ENCODE measurements around the gene DIABLO. TPM values are rescaled to one million over a fixed set of nuclear protein-coding genes. Genes with fewer than 3 reads are reported as not detected.

DIABLO gene
- total RNA-seq, 1 experiment from 2014 or later, result 74.6 TPM

DNA sequence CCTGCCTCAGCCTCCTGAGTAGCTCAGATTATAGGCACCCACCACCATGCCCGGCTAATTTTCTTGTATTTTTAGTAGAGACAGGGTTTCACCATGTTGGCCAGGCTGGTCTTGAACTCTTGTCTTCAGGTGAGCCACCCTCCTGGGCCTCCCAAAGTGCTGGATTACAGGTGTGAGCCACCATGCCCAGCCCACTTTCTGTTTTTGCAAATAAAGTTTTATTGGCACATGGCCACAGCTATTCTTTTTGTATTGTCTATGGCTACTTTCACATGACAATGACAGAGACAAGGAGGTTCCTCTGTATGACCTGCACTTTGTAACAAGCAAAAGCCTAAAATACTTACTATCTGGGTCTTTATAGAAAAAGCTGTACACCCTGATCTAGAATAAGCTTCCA, 19.7 kb upstream of the DIABLO start:
- TF ChIP-seq, protein P1, sequence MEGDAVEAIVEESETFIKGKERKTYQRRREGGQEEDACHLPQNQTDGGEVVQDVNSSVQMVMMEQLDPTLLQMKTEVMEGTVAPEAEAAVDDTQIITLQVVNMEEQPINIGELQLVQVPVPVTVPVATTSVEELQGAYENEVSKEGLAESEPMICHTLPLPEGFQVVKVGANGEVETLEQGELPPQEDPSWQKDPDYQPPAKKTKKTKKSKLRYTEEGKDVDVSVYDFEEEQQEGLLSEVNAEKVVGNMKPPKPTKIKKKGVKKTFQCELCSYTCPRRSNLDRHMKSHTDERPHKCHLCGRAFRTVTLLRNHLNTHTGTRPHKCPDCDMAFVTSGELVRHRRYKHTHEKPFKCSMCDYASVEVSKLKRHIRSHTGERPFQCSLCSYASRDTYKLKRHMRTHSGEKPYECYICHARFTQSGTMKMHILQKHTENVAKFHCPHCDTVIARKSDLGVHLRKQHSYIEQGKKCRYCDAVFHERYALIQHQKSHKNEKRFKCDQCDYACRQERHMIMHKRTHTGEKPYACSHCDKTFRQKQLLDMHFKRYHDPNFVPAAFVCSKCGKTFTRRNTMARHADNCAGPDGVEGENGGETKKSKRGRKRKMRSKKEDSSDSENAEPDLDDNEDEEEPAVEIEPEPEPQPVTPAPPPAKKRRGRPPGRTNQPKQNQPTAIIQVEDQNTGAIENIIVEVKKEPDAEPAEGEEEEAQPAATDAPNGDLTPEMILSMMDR (conservative IDR thresholded peaks at IDR 0.05), result no peak
- H3K4ac ChIP-seq (ENCODE audit: low read depth, low read length), result no peak overlapping the region
- no peaks in the 10 kb centered on the region for H3K79me1 ChIP-seq (ENCODE audit: insufficient read depth, low read depth, low read length, poor library complexity, severe bottlenecking)
- no peak overlapping the region for H2BK15ac ChIP-seq (ENCODE audit: low read depth, low read length)
- no peak overlapping the region for H2BK12ac ChIP-seq (ENCODE audit: insufficient read length, low read depth, low read length)
- Mint-ChIP-seq H3K27ac (no peak overlapping the region; a peak in 1 of 7 replicates), H3K4me3 (no peak overlapping the region), H3K36me3 (ENCODE audit: insufficient read depth in 1 of 3, low read depth in 3 of 3) (peaks cover 3 to 41% (median 15%) of the 10 kb centered on the region in 3 experiments; a peak in 6 of 7 replicates), H3K4me1 (no peaks in the 10 kb centered on the region), H3K27me3 (ENCODE audit: low read depth) (no peaks in the 10 kb centered on the region), H3K9me3 (no peaks in the 10 kb centered on the region)
- H2BK5ac ChIP-seq (ENCODE audit: insufficient read length, low read length), result no peak overlapping the region
- no peak overlapping the region for H4K8ac ChIP-seq (replicated peaks; ENCODE audit: insufficient read length, low read depth, low read length)
- no peak overlapping the region for H3K18ac ChIP-seq (ENCODE audit: insufficient read length, low read depth, low read length)
- no peak overlapping the region for H3K9ac ChIP-seq (ENCODE audit: extremely low read depth, insufficient read length, low read length)
- no peak overlapping the region for H4K91ac ChIP-seq (ENCODE audit: insufficient read length, low read depth, low read length)
- no CpG with 5 or more reads among the region's 1 CpG for WGBS (ENCODE audit: extremely low coverage, insufficient read length, low lambda C conversion rate)
- no peak overlapping the region for H3K56ac ChIP-seq (ENCODE audit: insufficient read length, low read depth, low read length)
- H4K5ac ChIP-seq (ENCODE audit: insufficient read length, low read depth, low read length), result no peak overlapping the region
- H3K4me1 ChIP-seq (ENCODE audit: insufficient read depth, low read length), result no peaks in the 10 kb centered on the region
- no peak overlapping the region for H2BK20ac ChIP-seq (ENCODE audit: low read depth, low read length, poor library complexity, severe bottlenecking)
- no peak overlapping the region for H3K27ac ChIP-seq (ENCODE audit: insufficient read length, low read depth, low read length)
- no peaks in the 10 kb centered on the region for H3K27me3 ChIP-seq (ENCODE audit: insufficient read depth, low read length)
- no peak overlapping the region for H3K14ac ChIP-seq (ENCODE audit: insufficient read depth, low read length)
- H2AFZ ChIP-seq (ENCODE audit: low read length), result no peak overlapping the region
- no peaks in the 10 kb centered on the region for H3K79me2 ChIP-seq (ENCODE audit: insufficient read depth, low read length)
- H3K23me2 ChIP-seq (ENCODE audit: insufficient read length, low read depth, low read length, poor library complexity, severe bottlenecking), result no peaks in the 10 kb centered on the region
- H4K20me1 ChIP-seq (ENCODE audit: control insufficient read depth, insufficient read depth, insufficient read length), result no peaks in the 10 kb centered on the region
- H2AK5ac ChIP-seq (ENCODE audit: insufficient read length, low read length), result no peak overlapping the region
- H3T11ph ChIP-seq (ENCODE audit: low read length), result no peak overlapping the region
- DNase-seq, result no peak
- H3K9me3 ChIP-seq (ENCODE audit: control insufficient read depth, low read depth, low read length), result no peaks in the 10 kb centered on the region
- no peak overlapping the region for H3K23ac ChIP-seq (ENCODE audit: insufficient read length, low read depth, low read length)
- no peak overlapping the region for H3K4me2 ChIP-seq (ENCODE audit: insufficient read depth, insufficient read length, low read length)
- no peak overlapping the region for H2BK120ac ChIP-seq (ENCODE audit: low read depth, low read length, poor library complexity, severe bottlenecking)
